CD4-positive, alpha-beta T cell (primary cell): Measurements from ENCODE around the gene PPM1F. TPM values are rescaled to one million over a fixed set of nuclear protein-coding genes. Genes with fewer than 3 reads are reported as not detected.

Experiments
- ATAC-seq: fragments of 200-7000 bp; cut with Tn5 transposase; one replicate; pipeline ENCODE4 v1.10.0; 2022; ENCODE audit warnings: mild to moderate bottlenecking; ENCODE audit not compliant: poor library complexity
- CTCF ChIA-PET: fragments of 350-600 bp; sonication (Branson Sonifier 250); formaldehyde crosslinking; loops from one replicate; lab custom pipeline; 2021; ENCODE audit warnings: antibody characterized with exemption, inconsistent platforms; lab: Charles Lee
- POLR2A ChIA-PET: fragments of 350-600 bp; sonication (Branson Sonifier 250); formaldehyde crosslinking; loops from one replicate; lab custom pipeline; 2021; ENCODE audit warnings: antibody characterized with exemption, inconsistent platforms; lab: Charles Lee
- DNase-seq, 14 experiments: peaks; one replicate each; pipeline ENCODE4 v3.0.0-alpha.2; 2013 to 2020; ENCODE audit warnings: mixed read lengths in 2 of 14
- H3K27ac ChIP-seq, 2 donors: one replicate each; pipeline versions ENCODE4 v1.5.1 to v1.7.0; 2013; ENCODE audit warnings: low read length in 2 of 2, low read depth in 1 of 2, mild to moderate bottlenecking in 1 of 2
- H3K27me3 ChIP-seq, 2 experiments: 1 replicate in 1 of 2; 2 replicates in 1 of 2; pipeline versions ENCODE4 v1.6.1 to v1.7.0; 2013; ENCODE audit warnings: low read length in 2 of 2, control low read depth in 1 of 2, mild to moderate bottlenecking in 1 of 2, moderate library complexity in 1 of 2; ENCODE audit not compliant: insufficient read depth in 2 of 2, control insufficient read depth in 1 of 2
- H3K36me3 ChIP-seq: one replicate; pipeline ENCODE4 v1.6.1; 2013; ENCODE audit warnings: low read length, control low read depth; ENCODE audit not compliant: insufficient read depth
- H3K4me1 ChIP-seq: one replicate; pipeline ENCODE4 v1.6.1; 2013; ENCODE audit warnings: low read length, control low read depth; ENCODE audit not compliant: insufficient read depth
- H3K4me3 ChIP-seq: one replicate; pipeline ENCODE4 v1.5.1; 2013; ENCODE audit warnings: mild to moderate bottlenecking, low read length, moderate library complexity
- H3K9me3 ChIP-seq, 2 experiments: 1 replicate in 1 of 2; 2 replicates in 1 of 2; pipeline versions ENCODE4 v1.6.1 to v1.7.0; 2013; ENCODE audit warnings: low read length in 2 of 2, mild to moderate bottlenecking in 2 of 2, control low read depth in 1 of 2, moderate library complexity in 1 of 2; ENCODE audit not compliant: control insufficient read depth in 1 of 2, insufficient read depth in 1 of 2
- H3K27ac Mint-ChIP-seq: one replicate; pipeline ENCODE4 v1.8.0; 2020; ENCODE audit warnings: mixed read lengths
- H3K27me3 Mint-ChIP-seq: one replicate; pipeline ENCODE4 v1.8.0; 2021; ENCODE audit warnings: mixed read lengths
- H3K36me3 Mint-ChIP-seq: one replicate; pipeline ENCODE4 v1.8.0; 2021; ENCODE audit warnings: low read depth, mixed read lengths
- H3K4me1 Mint-ChIP-seq: one replicate; pipeline ENCODE4 v1.8.0; 2021; ENCODE audit warnings: low read depth, mixed read lengths
- H3K4me3 Mint-ChIP-seq: one replicate; pipeline ENCODE4 v1.8.0; 2020; ENCODE audit warnings: mild to moderate bottlenecking, mixed read lengths
- H3K9me3 Mint-ChIP-seq: one replicate; pipeline ENCODE4 v1.8.0; 2020; ENCODE audit warnings: mixed read lengths
- CTCF ChIP-seq: fragments of 200-600 bp; IDR thresholded peaks from one replicate; pipeline ENCODE4 v1.8.0; 2022; ENCODE audit warnings: antibody characterized with exemption, mild to moderate bottlenecking
- intact Hi-C, 2 experiments: fragments of 100-400 bp; cut with DNase I in 1 of 2; cut with micrococcal nuclease in 1 of 2; formaldehyde crosslinking; loops; one replicate each; pipeline versions ENCODE4 v1.15.1 to v1.9.0; 2023 to 2025; cut with DNase I, micrococcal nuclease
- total RNA-seq, 174 experiments: library from RNA in 2 of 174; stranded (reverse) in 2 of 174; gene quantifications; one replicate each; pipeline ENCODE4 v1.2.3 and lab custom pipeline; 2021 to 2026

The PPM1F gene
- total RNA-seq, 2 experiments from 2014 or later = 18.0 to 18.3 TPM

DNA sequence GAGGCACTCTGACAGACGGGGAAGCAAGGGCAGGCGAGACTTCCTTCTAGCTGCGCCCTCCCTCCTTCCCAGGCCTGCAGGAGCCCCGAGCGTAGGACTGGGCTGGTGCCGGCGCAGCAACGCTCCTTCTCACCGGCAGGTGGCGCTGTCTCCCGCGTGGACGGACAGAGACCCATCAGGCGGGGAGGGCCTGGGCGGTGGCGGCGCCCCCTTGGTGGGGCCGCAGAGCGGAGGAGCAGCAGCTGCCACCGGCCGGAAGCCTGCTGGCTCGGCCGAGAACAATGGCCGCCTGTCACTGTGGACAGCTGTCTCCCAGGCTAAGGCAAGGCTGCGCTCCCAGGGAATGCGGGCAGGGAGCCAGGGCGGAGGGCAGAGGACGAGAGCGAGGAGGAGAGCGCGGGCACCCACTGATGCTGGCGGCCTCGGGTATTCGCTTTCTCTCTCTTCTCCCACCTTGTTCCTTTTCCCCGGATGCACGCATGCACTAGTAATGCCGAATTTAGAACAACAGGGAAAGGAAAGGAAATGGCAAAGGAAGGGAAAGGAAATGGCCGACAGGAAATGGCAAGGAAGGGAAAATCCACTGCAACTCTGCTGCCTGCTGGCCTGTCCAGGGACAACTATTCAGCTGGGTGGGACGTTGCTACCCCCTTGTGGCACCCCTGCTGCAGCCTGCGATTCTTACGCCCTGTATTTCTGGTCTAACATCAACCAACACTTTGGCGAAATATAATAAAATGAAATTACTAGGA is 14.4 kb downstream of the PPM1F start:
- no peaks in the 10 kb centered on the region for H3K9me3 Mint-ChIP-seq
- DNase-seq (peak; percentile 79 to 95 (median 88)), ATAC-seq (peak; percentile 97)
- Histone ChIP-seq H3K4me1 (peaks cover 55% of the 10 kb centered on the region), H3K36me3 (peaks cover 15% of the 10 kb centered on the region), H3K27me3 (no peaks in the 10 kb centered on the region), H3K9me3 (no peaks in the 10 kb centered on the region), H3K4me3 (peak overlapping the region; percentile 67), H3K27ac (peak overlapping the region; percentile 42 to 55)
- peak; percentile 99 for TF ChIP-seq CTCF
- H3K27ac Mint-ChIP-seq = peak overlapping the region; percentile 79
- ChIA-PET CTCF (interaction anchor here (0.6 to 8.0 kb wide), 11 partner anchors 9 to 203 kb away, joined by 3 to 117 read pairs (median 3); partner anchors contain the start of genes PPM1F, TOP3B and YPEL1), POLR2A (interaction anchor here (0.9 to 3.6 kb wide), 3 partner anchors 15 to 309 kb away, joined by 3 to 26 read pairs (median 3); partner anchors contain the start of genes PPM1F and YDJC)
- H3K4me3 Mint-ChIP-seq = peak overlapping the region; percentile 78
- H3K4me1 Mint-ChIP-seq = peaks cover 37% of the 10 kb centered on the region
- H3K36me3 Mint-ChIP-seq = peaks cover 29% of the 10 kb centered on the region
- intact Hi-C loops = loop anchor here (1.0 to 2.0 kb wide), 3 partner anchors 14 to 225 kb away; partner anchors contain the start of gene PPM1F (in 2 of the 2)
- H3K27me3 Mint-ChIP-seq = no peaks in the 10 kb centered on the region

- Histone ChIP-seq H3K27ac (peak overlapping the region in 1 of 2 donors; percentile 27), H3K4me1 (peaks cover 55% of the 10 kb centered on the region), H3K27me3 (no peaks in the 10 kb centered on the region), H3K4me3 (peak overlapping the region; percentile 67), H3K36me3 (peaks cover 20% of the 10 kb centered on the region), H3K9me3 (no peaks in the 10 kb centered on the region)
- ChIA-PET POLR2A (interaction anchor here (0.9 to 3.6 kb wide), 3 partner anchors 15 to 308 kb away, joined by 3 to 26 read pairs (median 3); partner anchors contain the start of genes PPM1F and YDJC), CTCF (interaction anchor here (0.6 to 8.0 kb wide), 9 partner anchors 14 to 203 kb away, joined by 3 to 117 read pairs (median 5); partner anchors contain the start of genes PPM1F, TOP3B and YPEL1)
- ATAC-seq (no peak), DNase-seq (no peak)
- intact Hi-C loops = loop anchor here (1.0 to 2.0 kb wide), 3 partner anchors 15 to 224 kb away; partner anchors contain the start of gene PPM1F (in 2 of the 2)
- TF ChIP-seq CTCF = no peak
- Mint-ChIP-seq H3K27me3 (no peaks in the 10 kb centered on the region), H3K4me1 (peaks cover 37% of the 10 kb centered on the region), H3K27ac (peak overlapping the region; percentile 79), H3K4me3 (peak overlapping the region; percentile 78), H3K36me3 (peaks cover 32% of the 10 kb centered on the region), H3K9me3 (no peaks in the 10 kb centered on the region)
These were observed 14.9 kb downstream of the PPM1F start for GRCh38 chr22:21937821-21938070.

DNA sequence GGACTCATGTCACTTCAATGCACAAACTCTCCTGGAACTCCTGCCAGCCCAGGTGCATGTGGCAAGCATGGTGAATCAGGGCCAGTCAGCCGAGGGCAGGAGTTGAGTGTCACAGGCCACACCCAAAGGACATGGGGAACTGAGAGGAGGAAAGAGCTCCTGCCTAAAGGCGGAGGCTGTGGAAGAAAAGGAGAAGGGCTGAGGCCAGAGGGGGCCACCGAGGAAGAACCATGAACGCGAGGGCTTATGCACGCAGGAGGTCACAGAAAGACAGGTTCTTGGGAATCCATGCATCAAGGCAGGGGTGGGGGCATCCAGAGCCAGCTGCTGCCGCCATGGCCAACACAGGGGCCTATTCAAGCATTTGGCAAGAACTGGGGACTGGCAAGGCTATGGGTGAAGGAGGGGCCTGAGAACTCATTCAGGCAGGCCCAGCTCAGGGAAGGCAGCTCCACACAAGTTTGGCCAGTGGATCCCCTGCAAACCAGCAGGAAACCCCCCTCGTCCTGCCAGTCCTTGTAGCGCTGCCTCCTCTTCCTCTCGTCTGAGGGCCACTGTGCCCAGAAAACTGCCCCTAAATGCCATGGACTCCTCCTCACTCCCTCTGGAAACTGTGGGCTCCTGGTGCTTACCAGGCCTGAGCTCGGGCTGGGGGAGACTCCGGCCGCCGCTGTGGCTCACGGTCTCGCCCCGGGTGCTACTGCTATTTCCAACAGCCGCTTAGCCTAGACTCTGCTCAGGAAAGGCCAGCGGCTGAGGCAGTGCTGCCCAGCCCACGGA is 15.4 kb downstream of the PPM1F start:
- H3K36me3 Mint-ChIP-seq = peaks cover 37% of the 10 kb centered on the region
- CTCF ChIA-PET = interaction anchor here (0.6 to 8.0 kb wide), 9 partner anchors 15 to 202 kb away, joined by 3 to 117 read pairs (median 5); partner anchors contain the start of genes PPM1F, TOP3B and YPEL1
- Histone ChIP-seq H3K4me1 (peaks cover 50% of the 10 kb centered on the region), H3K27me3 (no peaks in the 10 kb centered on the region), H3K9me3 (no peaks in the 10 kb centered on the region), H3K27ac (peak overlapping the region; percentile 2 to 27), H3K4me3 (peak overlapping the region; percentile 67), H3K36me3 (peaks cover 25% of the 10 kb centered on the region)
- TF ChIP-seq CTCF = no peak
- no peaks in the 10 kb centered on the region for H3K27me3 Mint-ChIP-seq
- H3K27ac Mint-ChIP-seq = peak overlapping the region; percentile 79
- ATAC-seq (no peak), DNase-seq (peak in 3 of 14 experiments; percentile 16 to 70 (median 60))
- peaks cover 37% of the 10 kb centered on the region for H3K4me1 Mint-ChIP-seq
- no peaks in the 10 kb centered on the region for H3K9me3 Mint-ChIP-seq
- peak overlapping the region; percentile 78 for H3K4me3 Mint-ChIP-seq
- intact Hi-C loops = no loop called here
- POLR2A ChIA-PET = interaction anchor here (0.9 to 3.6 kb wide), 3 partner anchors 16 to 308 kb away, joined by 3 to 26 read pairs (median 3); partner anchors contain the start of genes PPM1F and YDJC
